Endothelial cell (in vitro differentiated cells): ENCODE data around the gene OR56A3. TPM values are rescaled to one million over a fixed set of nuclear protein-coding genes. Genes with fewer than 3 reads are reported as not detected.
A peak's percentile ranks its signal among the peaks of the same experiment; 100 is the strongest.

Experiments
- DNase-seq: peaks from one replicate; pipeline ENCODE4 v3.0.0; 2021; ENCODE audit warnings: low spot score
- H3K27ac Mint-ChIP-seq: one replicate; pipeline ENCODE4 v1.8.0; 2021; ENCODE audit warnings: mixed read lengths, inconsistent platforms; ENCODE audit not compliant: unreplicated experiment
- H3K27me3 Mint-ChIP-seq: one replicate; pipeline ENCODE4 v1.8.0; 2021; ENCODE audit warnings: mild to moderate bottlenecking, moderate library complexity, mixed read lengths, inconsistent platforms; ENCODE audit not compliant: unreplicated experiment
- H3K36me3 Mint-ChIP-seq: one replicate; pipeline ENCODE4 v1.8.0; 2021; ENCODE audit warnings: mild to moderate bottlenecking, low read depth, mixed read lengths, inconsistent platforms; ENCODE audit not compliant: unreplicated experiment
- H3K4me1 Mint-ChIP-seq: one replicate; pipeline ENCODE4 v1.8.0; 2021; ENCODE audit warnings: mild to moderate bottlenecking, mixed read lengths, inconsistent platforms; ENCODE audit not compliant: unreplicated experiment
- H3K4me3 Mint-ChIP-seq: one replicate; pipeline ENCODE4 v1.8.0; 2021; ENCODE audit warnings: mild to moderate bottlenecking, mixed read lengths, inconsistent platforms; ENCODE audit not compliant: unreplicated experiment
- H3K9me3 Mint-ChIP-seq: one replicate; pipeline ENCODE4 v1.8.0; 2021; ENCODE audit warnings: mixed read lengths, inconsistent platforms; ENCODE audit not compliant: unreplicated experiment
- CTCF ChIP-seq: fragments of 200-600 bp; sonication (generic); IDR thresholded peaks from one replicate; pipeline ENCODE4 v1.5.0; 2021; ENCODE audit warnings: antibody characterized with exemption; ENCODE audit not compliant: unreplicated experiment
- total RNA-seq: library from RNA; stranded (reverse); fragmentation: NEBNext Ultra II Directional; extraction: Animal tissue kit (Norgen Biotek cat#: 25700); gene quantifications from one replicate; pipeline ENCODE4 v1.2.1, GENCODE V29; 2021; ENCODE audit not compliant: unreplicated experiment

The OR56A3 gene
- total RNA-seq, 1 donor from 2014 or later, result not detected

GRCh38 chr11:5989203-5989602 is 47.2 kb downstream of the OR56A3 start:
- no peak for DNase-seq
- no peak for TF ChIP-seq CTCF
- no peak overlapping the region for H3K4me3 Mint-ChIP-seq
- no peaks in the 10 kb centered on the region for H3K27me3 Mint-ChIP-seq
- no peaks in the 10 kb centered on the region for H3K4me1 Mint-ChIP-seq
- no peak overlapping the region for H3K27ac Mint-ChIP-seq
- no peaks in the 10 kb centered on the region for H3K9me3 Mint-ChIP-seq
- no peaks in the 10 kb centered on the region for H3K36me3 Mint-ChIP-seq

- no peak overlapping the region for H3K4me3 Mint-ChIP-seq
- H3K27me3 Mint-ChIP-seq, result peaks cover 2% of the 10 kb centered on the region
- no peak for TF ChIP-seq CTCF
- DNase-seq, result no peak
- no peak overlapping the region for H3K27ac Mint-ChIP-seq
- H3K9me3 Mint-ChIP-seq, result no peaks in the 10 kb centered on the region
- H3K36me3 Mint-ChIP-seq, result no peaks in the 10 kb centered on the region
- H3K4me1 Mint-ChIP-seq, result no peaks in the 10 kb centered on the region
Measured at GRCh38 chr11:5992150-5992549, 50.1 kb downstream of the OR56A3 start.

- Mint-ChIP-seq H3K27ac (no peak overlapping the region), H3K36me3 (no peaks in the 10 kb centered on the region), H3K4me3 (no peak overlapping the region), H3K4me1 (no peaks in the 10 kb centered on the region), H3K27me3 (peaks cover 2% of the 10 kb centered on the region), H3K9me3 (no peaks in the 10 kb centered on the region)
- TF ChIP-seq CTCF, result peak; percentile 76
- no peak for DNase-seq
Measured at GRCh38 chr11:5992604-5993251, 50.7 kb downstream of the OR56A3 start.

GRCh38 chr11:5994791-5995190 is 52.7 kb downstream of the OR56A3 start:
- Mint-ChIP-seq H3K4me3 (no peak overlapping the region), H3K27me3 (peaks cover 2% of the 10 kb centered on the region), H3K27ac (no peak overlapping the region), H3K36me3 (no peaks in the 10 kb centered on the region), H3K4me1 (no peaks in the 10 kb centered on the region), H3K9me3 (no peaks in the 10 kb centered on the region)
- TF ChIP-seq CTCF, result no peak
- no peak for DNase-seq

Other genes starting within 250 kb of the OR56A3 start
- gene OR56B1, start 205.8 kb upstream of the OR56A3 start, total RNA-seq, result not detected
- gene OR52N4, start 188.0 kb upstream of the OR56A3 start, total RNA-seq, result not detected
- gene OR52N5, start 158.9 kb upstream of the OR56A3 start, total RNA-seq, result 6.8 TPM
- 13.6 TPM for gene OR52N1, start 151.0 kb upstream of the OR56A3 start, total RNA-seq
- not detected for gene OR52N2, start 133.3 kb upstream of the OR56A3 start, total RNA-seq
- not detected for gene OR52E6, start 100.4 kb upstream of the OR56A3 start, total RNA-seq
- gene OR52E8, start 84.6 kb upstream of the OR56A3 start, total RNA-seq, result not detected
- gene OR52E4, start 61.6 kb upstream of the OR56A3 start, total RNA-seq, result not detected
- not detected for gene OR52E5, start 49.0 kb upstream of the OR56A3 start, total RNA-seq
- not detected for gene OR56A5, start 26.2 kb downstream of the OR56A3 start, total RNA-seq
- not detected for gene OR52L1, start 44.7 kb downstream of the OR56A3 start, total RNA-seq
- gene OR56A4, start 64.7 kb downstream of the OR56A3 start, total RNA-seq, result 0.13 TPM
- gene OR56A1, start 88.5 kb downstream of the OR56A3 start, total RNA-seq, result 0.03 TPM
- not detected for gene OR56B4, start 165.4 kb downstream of the OR56A3 start, total RNA-seq
- gene OR52B2, start 228.1 kb downstream of the OR56A3 start, total RNA-seq, result not detected